PC-9 (cell line): ENCODE measurements around the gene ANXA6. TPM values are rescaled to one million over a fixed set of nuclear protein-coding genes. Genes with fewer than 3 reads are reported as not detected.

Experiments used
- BruUV-seq: library from RNA; stranded (reverse); fragments of 400-500 nt; replicated peaks from 2 replicates; lab custom pipeline; 2021; lab: Mats Ljungman, UMichigan
- CTCF ChIA-PET: fragments of 300-600 bp; sonication (Branson Sonifier 250); formaldehyde crosslinking; loops from one replicate; lab custom pipeline; 2022; ENCODE audit warnings: antibody characterized with exemption; lab: Charles Lee
- POLR2A ChIA-PET: fragments of 300-600 bp; sonication (Branson Sonifier 250); formaldehyde crosslinking; loops from one replicate; lab custom pipeline; 2022; ENCODE audit warnings: antibody characterized with exemption; ENCODE audit not compliant: unreplicated experiment; lab: Charles Lee
- DNase-seq, 2 experiments: peaks; one replicate each; pipeline versions ENCODE4 v3.0.0 to v3.0.0-alpha.2; 2015 to 2022; ENCODE audit warnings: mixed read lengths in 1 of 2
- H2AFZ ChIP-seq: fragments of 200-600 bp; sonication (generic); 2 replicates; pipeline ENCODE4 v1.8.1; 2017; ENCODE audit warnings: antibody characterized with exemption
- H3F3A ChIP-seq: fragments of 200-600 bp; sonication (generic); 2 replicates; pipeline ENCODE4 v1.8.1; 2017; ENCODE audit warnings: antibody characterized with exemption, mild to moderate bottlenecking, low read depth; ENCODE audit not compliant: insufficient read depth
- H3K27ac ChIP-seq: fragments of 200-600 bp; sonication (generic); 2 replicates; pipeline ENCODE4 v1.6.1; 2016; ENCODE audit warnings: mixed run types
- H3K27me3 ChIP-seq: fragments of 200-600 bp; sonication (generic); 2 replicates; pipeline ENCODE4 v1.6.1; 2016; ENCODE audit warnings: low read depth, mixed run types; ENCODE audit not compliant: insufficient read depth
- H3K36me3 ChIP-seq: fragments of 200-600 bp; sonication (generic); 2 replicates; pipeline ENCODE4 v1.6.1; 2016; ENCODE audit warnings: low read depth, mixed run types
- H3K4me1 ChIP-seq: fragments of 200-600 bp; sonication (generic); replicated peaks from 2 replicates; pipeline ENCODE4 v1.6.1; 2016; ENCODE audit warnings: mixed run types; ENCODE audit not compliant: insufficient read depth
- H3K4me2 ChIP-seq: fragments of 200-600 bp; sonication (generic); 2 replicates; pipeline ENCODE4 v1.6.1; 2017; ENCODE audit warnings: mixed run types
- H3K4me3 ChIP-seq: fragments of 200-600 bp; sonication (generic); 2 replicates; pipeline ENCODE4 v1.6.1; 2016; ENCODE audit warnings: mixed run types
- H3K79me2 ChIP-seq: fragments of 200-600 bp; sonication (generic); 2 replicates; pipeline ENCODE4 v1.6.1; 2017; ENCODE audit warnings: low read depth, mixed run types
- H3K9me2 ChIP-seq: fragments of 200-600 bp; sonication (generic); 2 replicates; pipeline ENCODE4 v1.8.1; 2017; ENCODE audit warnings: mild to moderate bottlenecking; ENCODE audit not compliant: insufficient read depth
- H3K9me3 ChIP-seq: fragments of 200-600 bp; sonication (generic); 2 replicates; pipeline ENCODE4 v1.8.1; 2016; ENCODE audit warnings: low read depth; ENCODE audit not compliant: insufficient read depth
- H4K20me1 ChIP-seq: fragments of 200-600 bp; sonication (generic); 2 replicates; pipeline ENCODE4 v1.8.1; 2017; ENCODE audit not compliant: insufficient read depth
- CTCF ChIP-seq: fragments of 200-600 bp; sonication (generic); conservative IDR thresholded peaks from 2 replicates; pipeline ENCODE4 v1.6.1; 2017; ENCODE audit warnings: mixed run types, antibody characterized with exemption, mild to moderate bottlenecking, moderate library complexity
- EZH2 ChIP-seq: fragments of 200-600 bp; sonication (generic); IDR thresholded peaks from 2 replicates; pipeline ENCODE4 v1.8.0; 2017; ENCODE audit warnings: antibody characterized with exemption, low read depth
- intact Hi-C: fragments of 100-400 bp; cut with micrococcal nuclease; formaldehyde crosslinking; loops from one replicate; pipeline ENCODE4 v1.10.0; 2022; ENCODE audit not compliant: unreplicated experiment
- total RNA-seq: library from RNA; stranded (reverse); gene quantifications from 2 replicates; pipeline ENCODE4 v1.2.3, GENCODE V29; 2021

ANXA6 gene
- total RNA-seq, 1 experiment from 2014 or later = 22.4 TPM

GRCh38 chr5:151142933-151143332, 14.6 kb downstream of the ANXA6 start:
- no TSS peak for BruUV-seq
- H3K79me2 ChIP-seq = no peaks in the 10 kb centered on the region
- H3K4me1 ChIP-seq = no peaks in the 10 kb centered on the region
- no peaks in the 10 kb centered on the region for H3K9me3 ChIP-seq
- no peaks in the 10 kb centered on the region for H3K36me3 ChIP-seq
- H3K4me2 ChIP-seq = no peak overlapping the region
- H3K27me3 ChIP-seq = no peaks in the 10 kb centered on the region
- H3K4me3 ChIP-seq = no peak overlapping the region
- H3K27ac ChIP-seq = no peak overlapping the region
- CTCF ChIA-PET = no interaction called here
- H3K9me2 ChIP-seq = no peaks in the 10 kb centered on the region
- TF ChIP-seq EZH2 (no peak), CTCF (no peak)
- POLR2A ChIA-PET = no interaction called here
- no peaks in the 10 kb centered on the region for H3F3A ChIP-seq
- H2AFZ ChIP-seq = no peak overlapping the region
- DNase-seq = no peak
- no peaks in the 10 kb centered on the region for H4K20me1 ChIP-seq
- intact Hi-C loops = no loop called here

- Histone ChIP-seq H3K4me3 (no peak overlapping the region), H4K20me1 (no peaks in the 10 kb centered on the region), H2AFZ (no peak overlapping the region), H3K79me2 (no peaks in the 10 kb centered on the region), H3K4me2 (no peak overlapping the region), H3K9me2 (no peaks in the 10 kb centered on the region), H3K27me3 (no peaks in the 10 kb centered on the region), H3K4me1 (no peaks in the 10 kb centered on the region), H3K27ac (no peak overlapping the region), H3K9me3 (no peaks in the 10 kb centered on the region), H3F3A (no peaks in the 10 kb centered on the region), H3K36me3 (no peaks in the 10 kb centered on the region)
- DNase-seq = no peak
- ChIA-PET POLR2A (no interaction called here), CTCF (interaction anchor here (0.6 kb wide), 1 partner anchor 26 kb away, joined by 6 read pairs; no protein-coding TSS in a partner anchor)
- intact Hi-C loops = no loop called here
- TF ChIP-seq EZH2 (no peak), CTCF (no peak)
- no TSS peak for BruUV-seq
These were observed 16.0 kb downstream of the ANXA6 start for GRCh38 chr5:151141535-151141934.

GRCh38 chr5:151140686-151141459, 16.7 kb downstream of the ANXA6 start:
- Histone ChIP-seq H3K9me3 (no peaks in the 10 kb centered on the region), H2AFZ (no peak overlapping the region), H3K27me3 (no peaks in the 10 kb centered on the region), H3K4me3 (no peak overlapping the region), H3K4me2 (no peak overlapping the region), H3K27ac (no peak overlapping the region), H3K36me3 (no peaks in the 10 kb centered on the region), H3K9me2 (no peaks in the 10 kb centered on the region), H3K4me1 (no peaks in the 10 kb centered on the region), H3K79me2 (no peaks in the 10 kb centered on the region), H3F3A (no peaks in the 10 kb centered on the region), H4K20me1 (no peaks in the 10 kb centered on the region)
- no peak for DNase-seq
- TF ChIP-seq CTCF (no peak), EZH2 (no peak)
- intact Hi-C loops = no loop called here
- ChIA-PET POLR2A (no interaction called here), CTCF (no interaction called here)
- BruUV-seq = no TSS peak
